Dermis microvascular lymphatic vessel endothelial cell (primary cell): Measurements from ENCODE around the gene CRYBA4. TPM values are rescaled to one million over a fixed set of nuclear protein-coding genes. Genes with fewer than 3 reads are reported as not detected.

Source experiments
- DNase-seq, 2 donors: peaks; one replicate each; pipeline versions ENCODE4 v3.0.0 to v3.0.0-alpha.2; 2010; ENCODE audit warnings: low read depth in 2 of 2
- total RNA-seq: library from RNA; depleted of rRNA; stranded (reverse); fragments of >200 nt; gene quantifications from 2 replicates; pipeline ENCODE4 v1.2.1, GENCODE V29; 2014

CRYBA4 gene
- total RNA-seq, 1 donor from 2014 or later = 0.13 TPM

DNA sequence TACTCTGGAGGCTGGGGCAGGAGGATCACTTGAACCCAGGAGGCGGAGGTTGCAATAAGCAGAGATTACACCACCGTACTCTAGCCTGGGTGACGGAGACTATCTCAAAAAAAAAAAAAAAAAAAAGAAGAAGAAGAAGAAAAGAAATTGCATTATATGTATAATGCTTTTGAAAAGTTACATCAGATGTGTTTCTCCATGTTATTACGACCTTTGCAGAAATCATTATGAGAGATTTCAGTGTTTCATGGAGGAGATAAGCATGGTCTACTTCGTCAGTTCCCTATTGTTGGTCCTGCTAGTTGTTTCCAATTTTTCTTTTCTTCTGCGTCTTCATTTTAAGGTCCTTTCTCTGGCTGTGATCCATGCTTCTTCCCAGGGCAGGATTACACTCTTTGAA lies 38.6 kb downstream of the CRYBA4 start:
- DNase-seq = no peak

DNA sequence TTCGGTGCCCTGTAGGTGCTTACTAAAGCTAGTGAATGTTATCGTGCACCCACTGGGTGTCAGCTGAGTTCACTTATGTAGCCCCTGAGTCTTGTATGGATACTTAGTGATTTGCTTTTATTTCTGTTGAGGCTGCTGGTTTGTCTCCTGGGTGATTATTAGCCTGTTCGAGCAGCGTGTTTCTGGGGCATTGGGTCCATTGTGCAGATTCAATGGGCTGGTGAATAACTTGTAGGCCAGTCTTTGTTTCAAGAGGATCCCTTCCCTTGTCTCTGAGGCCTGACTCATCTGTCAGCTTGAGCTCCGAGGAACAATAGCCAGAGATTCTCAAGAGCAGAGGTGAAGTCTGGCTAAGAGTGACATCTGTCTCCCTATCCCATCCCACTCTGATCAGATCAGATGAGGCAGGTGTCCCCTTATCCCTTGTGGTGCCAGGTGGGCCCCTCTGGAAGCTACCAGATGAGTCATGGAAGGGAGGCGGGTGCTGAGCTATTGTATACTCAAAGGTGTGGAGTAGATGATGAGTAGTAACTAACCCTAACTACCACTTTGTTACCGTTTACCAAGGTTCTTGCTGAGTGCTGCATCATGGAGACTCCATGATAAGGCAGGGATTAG lies 39.3 kb downstream of the CRYBA4 start:
- DNase-seq = peak in 1 of 2 donors; percentile 8

DNA sequence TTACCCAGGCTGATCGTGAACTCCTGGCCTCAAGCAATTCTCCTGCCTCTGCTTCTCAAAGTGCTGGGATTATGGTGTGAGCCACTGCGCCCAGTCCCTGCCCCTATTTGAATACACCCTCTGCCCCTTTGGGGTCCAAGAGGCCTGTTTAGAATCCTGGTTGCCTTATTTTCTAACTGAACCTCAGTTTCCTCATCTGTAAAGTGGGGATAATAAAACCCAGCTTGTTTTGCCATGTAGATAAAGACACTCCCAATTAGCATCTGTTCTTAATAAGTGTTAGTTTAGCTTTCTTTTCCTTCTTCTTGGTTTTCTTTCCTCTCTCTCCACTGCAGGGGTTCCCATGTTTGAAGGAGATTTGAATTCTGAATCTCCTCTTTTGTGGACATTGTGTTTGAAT lies 40.4 kb downstream of the CRYBA4 start:
- DNase-seq = no peak

DNA sequence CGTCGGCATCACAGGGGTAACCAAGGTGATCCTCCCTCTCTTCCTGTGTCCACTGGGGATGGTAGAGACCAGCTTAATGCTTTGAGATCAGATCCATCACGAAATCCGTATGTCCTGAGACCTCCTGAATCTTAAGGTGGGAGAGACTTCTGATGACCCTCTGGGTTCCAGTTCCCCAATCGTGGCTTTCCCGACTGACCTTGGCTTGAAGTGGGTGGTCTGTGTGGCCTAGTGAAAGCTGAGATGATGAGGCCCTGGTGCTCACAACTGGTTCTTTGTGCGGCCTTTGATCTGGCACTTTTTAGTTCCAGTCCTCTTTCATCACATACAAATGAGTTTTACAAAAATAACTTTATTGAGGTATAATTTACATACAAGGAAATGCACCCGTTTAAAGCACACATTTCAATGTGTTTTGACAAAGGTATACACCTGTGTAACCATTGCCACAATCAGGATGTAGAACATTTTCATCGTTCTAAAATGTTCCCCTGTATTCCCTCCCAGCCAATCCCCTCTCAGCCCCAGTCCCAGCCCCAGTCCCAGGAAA lies 41.7 kb downstream of the CRYBA4 start:
- DNase-seq = no peak

DNA sequence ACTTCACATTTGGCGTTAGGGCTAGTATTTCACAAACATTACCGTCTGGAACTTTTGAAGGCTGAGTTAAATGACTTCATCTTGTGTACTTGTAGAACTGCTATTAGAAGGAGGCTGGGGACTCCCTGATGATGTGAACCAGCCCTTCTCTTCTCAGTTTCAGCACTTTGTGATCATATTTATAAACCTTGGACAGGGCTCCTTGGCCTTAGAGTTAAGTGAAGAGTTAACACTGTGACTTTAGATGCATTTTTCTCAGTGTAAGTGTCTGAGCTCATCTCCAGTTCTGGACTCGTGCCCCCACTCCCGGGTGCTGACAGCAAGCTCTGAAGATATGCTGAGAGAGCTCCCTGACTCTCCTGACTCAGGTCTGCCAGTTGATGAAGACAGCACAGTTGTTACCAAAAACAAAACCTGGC lies 44.1 kb downstream of the CRYBA4 start:
- DNase-seq = no peak

DNA sequence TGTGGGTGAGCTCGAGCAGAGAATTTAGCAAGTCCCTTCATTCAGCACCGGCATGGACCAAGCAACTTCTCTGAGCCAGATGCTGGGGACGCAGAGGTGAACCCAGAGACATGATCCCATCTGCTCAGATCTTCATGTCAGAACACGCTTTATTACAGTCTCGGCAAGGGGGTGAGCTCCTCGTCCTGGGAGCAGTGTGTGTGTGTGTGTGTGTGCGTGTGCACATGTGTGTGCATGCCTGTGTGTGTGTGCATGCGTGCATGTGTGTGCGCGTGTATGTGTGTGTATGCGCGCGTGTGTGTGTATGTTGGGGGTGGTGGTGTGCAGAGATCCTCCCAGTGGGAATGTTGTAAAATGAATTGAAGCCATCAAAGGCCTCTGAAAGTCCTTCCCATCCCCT lies 45.4 kb downstream of the CRYBA4 start:
- no peak for DNase-seq

DNA sequence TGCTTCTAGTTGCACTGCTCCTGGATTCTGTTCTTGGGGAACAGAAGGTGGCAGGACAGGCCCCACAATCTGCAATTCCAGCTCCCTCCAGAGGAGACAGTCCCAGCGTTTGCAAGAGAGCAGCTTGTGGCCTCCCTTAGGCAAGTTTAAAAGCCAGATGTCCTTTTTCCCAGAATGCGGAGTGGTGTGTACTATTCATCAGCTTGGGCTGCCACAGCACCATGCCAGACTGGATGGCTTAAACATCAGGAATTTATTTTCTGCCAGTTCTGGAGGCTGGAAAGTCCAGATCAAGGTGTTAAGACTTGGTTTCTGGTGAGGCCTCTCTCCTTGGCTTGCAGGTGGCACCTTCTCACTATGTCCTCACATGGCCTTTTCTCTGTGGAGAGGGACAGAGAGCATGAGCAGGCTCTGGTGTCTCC lies 47.3 kb downstream of the CRYBA4 start:
- peak in 1 of 2 donors; percentile 45 for DNase-seq

DNA sequence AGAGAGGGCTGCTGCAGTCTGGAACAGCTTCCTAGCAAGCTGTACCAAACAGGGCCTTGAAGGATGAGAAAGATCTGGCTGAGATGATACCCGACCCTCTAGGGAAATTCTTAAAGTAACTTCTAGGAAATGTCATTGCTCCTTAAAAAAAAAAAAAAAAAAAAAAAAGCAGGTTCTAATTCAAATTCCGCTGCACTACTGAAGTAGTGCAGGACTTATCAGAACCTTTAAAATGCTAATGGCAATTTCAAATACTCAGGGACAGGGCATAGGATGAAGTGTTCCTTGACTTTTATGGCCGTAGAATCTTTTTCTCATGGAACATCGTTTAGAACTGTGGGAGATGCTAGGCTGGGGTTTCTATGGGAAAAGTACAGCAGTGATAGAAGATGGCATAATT lies 48.7 kb downstream of the CRYBA4 start:
- DNase-seq = no peak

DNA sequence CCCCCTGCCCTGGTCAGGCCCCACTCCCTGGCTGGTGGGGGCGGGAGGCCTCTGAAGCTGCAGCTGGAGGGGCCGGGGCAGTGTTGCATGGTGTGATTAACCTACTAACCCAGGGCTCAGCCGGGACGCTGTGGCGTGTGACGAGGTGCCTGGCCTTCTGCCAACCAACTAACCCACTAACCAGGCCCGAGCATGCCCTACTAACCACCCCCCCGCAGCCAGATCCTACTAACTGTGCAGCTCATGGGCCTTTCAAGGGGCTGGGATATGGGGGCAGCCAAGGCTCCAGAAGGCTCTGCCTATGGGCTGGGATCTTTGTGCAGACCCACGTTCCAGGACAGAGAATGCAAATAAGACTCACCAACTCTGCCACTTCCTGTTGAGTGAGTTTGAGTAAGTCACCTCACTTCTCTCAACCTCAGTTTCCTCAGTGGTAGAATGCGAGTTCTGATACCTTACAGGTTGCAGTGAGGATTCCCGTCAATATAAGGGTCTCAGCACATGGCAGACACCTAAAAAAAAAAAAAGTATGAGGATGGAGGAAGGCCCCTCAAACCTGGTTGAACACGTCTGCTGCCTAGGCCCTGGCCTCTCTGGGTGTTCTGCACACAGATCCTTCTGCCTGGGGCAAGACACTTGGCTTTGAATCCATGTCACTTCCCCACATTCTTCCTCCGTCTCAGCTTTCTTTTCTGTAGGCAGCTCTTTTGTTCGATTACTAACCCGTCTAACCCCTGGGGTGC lies 49.7 kb downstream of the CRYBA4 start:
- no peak for DNase-seq

DNA sequence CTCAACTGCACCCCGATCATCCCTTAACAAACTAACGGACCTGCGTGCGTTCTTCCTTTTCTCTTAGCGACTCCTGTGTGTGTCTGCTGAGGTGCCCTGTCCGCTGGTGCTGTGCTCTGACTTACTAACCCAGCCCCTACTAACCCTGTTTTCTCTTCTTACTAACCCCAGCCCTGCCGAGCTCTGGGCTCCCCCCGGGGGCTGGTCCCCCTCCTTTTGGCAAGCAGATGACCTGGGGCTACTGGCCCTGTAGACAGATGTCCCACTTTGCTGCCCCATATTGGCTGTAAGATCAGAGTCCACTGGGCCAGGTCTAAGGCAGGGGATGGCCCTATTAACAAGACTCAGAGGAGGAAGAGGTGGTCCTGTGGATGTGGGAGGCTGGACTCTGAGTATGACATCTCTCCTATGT lies 50.3 kb downstream of the CRYBA4 start:
- DNase-seq = no peak

DNA sequence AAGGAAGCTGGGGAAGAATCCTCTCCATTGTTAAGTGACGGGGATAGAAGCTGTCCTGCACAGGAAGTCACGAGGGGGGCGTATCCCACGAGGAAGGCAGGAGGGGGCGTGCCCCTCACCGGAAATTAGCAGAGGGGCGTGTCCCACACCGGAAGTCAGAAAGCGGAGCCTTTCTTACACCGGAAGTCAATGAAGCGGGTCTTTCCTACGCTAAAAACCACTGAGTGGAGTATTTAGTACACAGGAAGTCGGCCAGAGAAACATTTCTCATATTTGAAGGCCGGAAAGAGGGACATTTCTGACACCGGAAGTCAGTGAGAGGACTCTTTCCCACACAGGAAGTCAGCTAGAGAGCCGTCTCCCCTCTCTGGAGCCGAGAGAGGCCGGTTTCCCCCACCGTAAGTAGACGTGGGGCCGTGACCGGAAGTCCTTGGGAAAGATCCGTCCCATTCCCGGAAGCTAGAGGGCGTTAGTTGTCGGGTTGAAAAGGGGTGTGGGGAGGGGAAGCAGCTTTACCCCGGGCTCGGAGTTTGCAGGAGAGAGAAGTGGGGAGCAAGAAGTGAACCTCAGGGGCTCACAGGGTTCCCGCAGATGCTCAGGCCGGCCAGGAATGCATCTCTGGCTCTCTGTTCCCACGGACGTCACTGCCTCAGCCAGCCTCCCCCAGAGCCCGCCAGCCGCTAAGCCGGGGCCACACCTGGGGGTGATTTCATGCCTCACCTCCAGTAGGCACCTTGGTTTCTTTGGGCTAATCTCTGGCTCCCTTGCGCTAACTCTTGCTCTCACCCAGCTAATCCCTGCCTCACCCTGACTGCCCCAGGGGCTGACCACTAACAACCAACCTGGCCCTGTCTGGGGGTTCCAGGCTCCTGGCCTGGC lies 51.1 kb downstream of the CRYBA4 start:
- peak; percentile 85 to 92 for DNase-seq

DNA sequence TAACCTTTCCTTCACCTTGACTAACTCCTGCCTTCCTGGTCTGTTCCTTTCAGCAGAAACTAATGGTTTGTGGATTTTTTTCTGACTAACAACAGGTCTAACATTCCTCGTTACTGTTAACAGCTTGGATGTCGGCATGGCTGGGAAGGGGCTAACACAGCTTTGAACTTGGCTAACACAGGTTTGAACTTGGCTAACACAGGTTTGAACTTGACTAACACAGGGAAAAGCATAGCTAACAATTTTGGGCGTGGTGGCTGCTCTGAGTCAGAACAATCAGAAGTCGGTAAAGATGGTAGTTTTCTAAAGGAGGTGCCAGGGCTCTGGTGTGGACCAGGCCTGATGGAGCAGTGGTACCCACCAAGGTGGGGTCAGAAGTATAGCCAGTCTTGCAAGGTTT lies 51.7 kb downstream of the CRYBA4 start:
- DNase-seq = peak in 1 of 2 donors; percentile 28

DNA sequence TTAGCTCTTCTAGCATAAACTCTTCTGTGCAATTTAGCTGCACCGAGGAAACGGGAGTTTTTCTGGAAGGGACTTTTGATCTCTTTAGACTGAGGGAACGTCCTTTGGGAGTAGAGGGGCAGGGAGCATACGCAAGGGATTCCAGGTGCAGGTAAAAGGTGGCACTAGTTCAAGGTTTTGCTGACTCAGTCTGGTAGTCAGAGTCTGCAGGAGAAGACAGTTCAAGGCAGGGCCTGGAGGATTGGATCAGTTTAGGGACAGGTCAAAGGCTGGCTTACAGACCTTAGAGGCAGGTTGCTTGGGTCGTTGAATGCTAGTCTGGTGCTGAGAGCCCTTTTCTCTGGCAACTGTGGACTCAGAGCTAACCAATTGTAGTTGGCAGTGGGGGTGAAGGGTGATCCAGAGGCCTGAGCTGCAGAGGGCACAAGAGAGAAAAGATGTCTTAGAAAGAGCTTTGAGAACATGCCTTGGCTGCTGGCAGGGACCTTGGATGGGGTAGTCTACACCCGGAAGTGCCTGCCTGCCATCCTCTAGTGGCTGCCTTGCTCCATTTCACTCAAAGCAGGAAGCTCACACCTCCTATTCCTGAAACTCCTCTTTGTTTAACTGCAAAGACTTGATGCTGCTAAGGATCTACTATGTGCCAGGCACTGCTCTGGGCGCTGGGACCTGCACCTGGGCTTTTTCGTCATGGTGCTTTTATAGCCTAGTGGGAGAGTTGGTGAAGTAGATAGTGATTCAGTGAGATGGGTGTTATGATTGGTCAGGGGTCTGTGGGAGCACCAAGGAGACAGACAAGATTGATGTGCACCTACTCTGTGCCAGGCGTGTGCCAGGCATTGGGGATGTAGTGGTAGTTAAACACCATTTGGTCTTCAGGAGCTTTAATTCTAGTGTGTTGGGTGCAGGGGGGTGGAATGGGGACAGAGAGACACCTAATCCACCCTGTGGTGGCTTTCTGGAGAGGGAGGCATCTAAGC lies 52.7 kb downstream of the CRYBA4 start:
- no peak for DNase-seq

DNA sequence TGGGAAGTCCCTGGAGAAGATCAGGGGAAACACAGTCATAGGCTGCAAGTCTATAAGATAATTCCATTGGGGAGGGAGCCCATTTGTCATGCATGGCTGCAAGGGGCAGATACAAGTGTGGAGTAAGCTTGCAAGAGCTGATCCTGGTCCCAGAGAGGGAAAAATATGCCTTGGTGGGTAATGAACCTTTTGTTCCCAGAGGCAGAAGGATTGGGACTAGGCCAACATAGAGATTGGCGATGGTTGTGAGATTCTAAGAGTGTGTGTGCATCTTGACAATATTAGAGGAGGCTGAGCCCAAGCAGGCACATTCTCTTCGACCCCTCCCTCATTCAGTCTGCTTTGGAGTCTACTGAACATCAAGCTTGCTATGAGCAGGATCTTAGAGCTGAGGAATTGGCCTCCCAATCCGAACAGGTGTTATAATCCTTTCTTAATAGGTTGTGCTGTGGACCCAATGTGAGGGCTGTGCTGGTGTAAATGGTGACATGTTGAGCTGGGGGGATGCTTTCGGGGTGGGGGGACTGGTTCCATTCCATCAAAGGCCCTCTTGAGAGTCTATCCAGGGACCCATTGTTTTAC lies 54.0 kb downstream of the CRYBA4 start:
- no peak for DNase-seq

DNA sequence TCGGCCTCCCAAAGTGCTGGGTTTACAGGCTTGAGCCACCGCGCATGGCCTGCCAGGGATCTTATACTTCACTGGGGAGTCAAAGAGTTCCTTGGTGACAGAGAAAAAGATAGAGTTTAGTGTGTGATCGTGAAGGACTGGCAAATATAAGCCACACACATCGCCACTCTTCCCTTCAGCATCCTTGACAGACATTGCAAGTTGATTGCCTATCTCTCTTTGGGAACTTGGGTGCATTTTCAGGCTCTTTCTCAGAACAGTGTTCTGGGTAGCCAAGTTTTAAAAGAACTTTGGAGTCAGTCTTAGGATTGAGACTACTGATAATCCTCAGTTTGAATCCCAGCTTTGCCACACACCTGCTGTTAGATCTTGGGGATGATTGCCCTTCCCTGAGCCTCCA lies 55.5 kb downstream of the CRYBA4 start:
- no peak for DNase-seq

DNA sequence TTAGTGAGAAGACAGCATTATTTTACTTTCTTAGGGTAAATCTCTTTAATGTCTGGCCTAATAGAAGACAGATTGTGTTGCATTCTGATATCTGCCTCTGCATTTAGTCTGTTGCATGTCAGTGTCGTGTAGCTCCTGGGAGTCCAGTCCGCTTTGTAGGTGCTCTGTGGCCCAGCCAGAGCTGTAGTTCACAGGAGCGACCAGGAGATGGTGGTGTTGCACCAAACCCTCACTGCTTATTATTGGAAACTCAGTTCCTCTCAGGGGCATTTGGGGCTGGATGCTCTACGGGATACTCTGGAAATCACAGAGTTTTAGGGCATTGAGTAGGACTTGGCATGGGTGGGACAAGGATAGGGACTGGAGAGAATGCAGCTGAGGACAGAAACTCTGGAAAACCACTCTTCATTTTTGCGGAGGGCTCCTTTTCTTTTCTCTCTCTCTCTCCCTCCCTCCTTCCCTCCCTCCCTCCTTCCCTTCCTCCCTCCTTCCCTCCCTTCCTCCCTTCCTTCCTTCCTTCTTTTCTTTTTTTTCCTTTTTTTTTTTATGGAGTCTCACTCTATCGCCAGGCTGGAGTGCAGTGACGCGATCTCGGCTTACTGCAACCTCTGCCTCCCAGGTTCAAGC lies 57.4 kb downstream of the CRYBA4 start:
- DNase-seq = peak; percentile 56 to 79
